Measurements from ENCODE around the gene SPARCL1.

DNA sequence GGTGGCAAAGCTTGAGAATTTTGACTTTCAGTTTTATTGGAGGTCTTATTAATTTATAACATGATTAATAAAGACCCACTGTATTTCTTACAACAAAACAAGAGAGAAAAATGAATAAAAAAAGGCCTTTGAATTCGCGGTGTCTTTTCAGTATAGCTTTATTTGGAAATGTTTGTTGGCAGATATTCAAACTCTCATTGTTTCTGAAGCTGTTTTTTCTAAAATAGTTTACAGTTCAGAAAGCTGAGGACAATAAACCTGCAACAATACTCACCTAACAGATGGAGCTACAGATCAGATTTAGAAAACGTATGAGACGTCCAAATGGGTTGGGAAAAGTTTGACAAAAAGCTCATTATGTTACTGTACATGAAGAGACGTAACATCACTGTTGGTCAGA, 2.4 kb upstream of the SPARCL1 start:
- TF ChIP-seq EZH2 (optimal IDR thresholded peaks at IDR 0.05; ENCODE audit: low read depth, low read length) = no peak
- TF ChIP-seq, protein P1, sequence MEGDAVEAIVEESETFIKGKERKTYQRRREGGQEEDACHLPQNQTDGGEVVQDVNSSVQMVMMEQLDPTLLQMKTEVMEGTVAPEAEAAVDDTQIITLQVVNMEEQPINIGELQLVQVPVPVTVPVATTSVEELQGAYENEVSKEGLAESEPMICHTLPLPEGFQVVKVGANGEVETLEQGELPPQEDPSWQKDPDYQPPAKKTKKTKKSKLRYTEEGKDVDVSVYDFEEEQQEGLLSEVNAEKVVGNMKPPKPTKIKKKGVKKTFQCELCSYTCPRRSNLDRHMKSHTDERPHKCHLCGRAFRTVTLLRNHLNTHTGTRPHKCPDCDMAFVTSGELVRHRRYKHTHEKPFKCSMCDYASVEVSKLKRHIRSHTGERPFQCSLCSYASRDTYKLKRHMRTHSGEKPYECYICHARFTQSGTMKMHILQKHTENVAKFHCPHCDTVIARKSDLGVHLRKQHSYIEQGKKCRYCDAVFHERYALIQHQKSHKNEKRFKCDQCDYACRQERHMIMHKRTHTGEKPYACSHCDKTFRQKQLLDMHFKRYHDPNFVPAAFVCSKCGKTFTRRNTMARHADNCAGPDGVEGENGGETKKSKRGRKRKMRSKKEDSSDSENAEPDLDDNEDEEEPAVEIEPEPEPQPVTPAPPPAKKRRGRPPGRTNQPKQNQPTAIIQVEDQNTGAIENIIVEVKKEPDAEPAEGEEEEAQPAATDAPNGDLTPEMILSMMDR (IDR thresholded peaks at IDR 0.05; ENCODE audit: low read length) = no peak

Data from MM.1S (cell line).